GM23338 (cell line): ENCODE data around the gene ITIH4. TPM values are rescaled to one million over a fixed set of nuclear protein-coding genes. Genes with fewer than 3 reads are reported as not detected.

Experiments
- ATAC-seq: fragments of 200-7000 bp; cut with Tn5 transposase; 3 replicates; pipeline ENCODE4 v1.9.1; 2020
- DNase-seq: peaks from one replicate; pipeline ENCODE4 v3.0.0-alpha.2; 2015; ENCODE audit warnings: low spot score
- H2AFZ ChIP-seq: fragments of 200-600 bp; sonication (generic); 2 replicates; pipeline ENCODE4 v1.8.0; 2016; ENCODE audit warnings: antibody characterized with exemption, mild to moderate bottlenecking, moderate library complexity
- H3F3A ChIP-seq: fragments of 200-600 bp; sonication (generic); replicated peaks from 2 replicates; pipeline ENCODE4 v1.8.0; 2017; ENCODE audit warnings: antibody characterized with exemption, mixed run types, low read depth
- H3K27ac ChIP-seq: fragments of 200-600 bp; sonication (generic); 2 replicates; pipeline ENCODE4 v1.6.1; 2016; ENCODE audit warnings: low read depth
- H3K27me3 ChIP-seq: fragments of 200-600 bp; sonication (generic); 2 replicates; pipeline ENCODE4 v1.8.0; 2016; ENCODE audit warnings: mild to moderate bottlenecking, mixed run types, moderate library complexity; ENCODE audit not compliant: insufficient read depth
- H3K36me3 ChIP-seq: fragments of 200-600 bp; sonication (generic); 2 replicates; pipeline ENCODE4 v1.8.0; 2016; ENCODE audit warnings: mild to moderate bottlenecking; ENCODE audit not compliant: insufficient read depth
- H3K4me1 ChIP-seq: fragments of 200-600 bp; sonication (generic); 2 replicates; pipeline ENCODE4 v1.8.0; 2016; ENCODE audit warnings: mild to moderate bottlenecking, moderate library complexity; ENCODE audit not compliant: insufficient read depth
- H3K4me2 ChIP-seq: fragments of 200-600 bp; sonication (generic); 2 replicates; pipeline ENCODE4 v1.7.1; 2017; ENCODE audit warnings: mixed run types
- H3K4me3 ChIP-seq: fragments of 200-600 bp; sonication (generic); 2 replicates; pipeline ENCODE4 v1.6.1; 2016; ENCODE audit warnings: mixed run types
- H3K79me2 ChIP-seq: fragments of 200-600 bp; sonication (generic); replicated peaks from 2 replicates; pipeline ENCODE4 v1.8.0; 2017; ENCODE audit warnings: mild to moderate bottlenecking; ENCODE audit not compliant: insufficient read depth
- H3K9me2 ChIP-seq: fragments of 200-600 bp; sonication (generic); 2 replicates; pipeline ENCODE4 v1.8.0; 2017; ENCODE audit not compliant: insufficient read depth
- H4K20me1 ChIP-seq: fragments of 200-600 bp; sonication (generic); replicated peaks from 2 replicates; pipeline ENCODE4 v1.8.0; 2017; ENCODE audit warnings: mild to moderate bottlenecking; ENCODE audit not compliant: insufficient read depth
- H3K27ac Mint-ChIP-seq: 2 replicates; pipeline ENCODE4 v1.8.0; 2020; ENCODE audit warnings: inconsistent platforms, mild to moderate bottlenecking, moderate library complexity, mixed read lengths
- H3K27me3 Mint-ChIP-seq: 3 replicates; pipeline ENCODE4 v1.8.0; 2022; ENCODE audit warnings: low read depth, mild to moderate bottlenecking, moderate library complexity, mixed read lengths, inconsistent platforms; ENCODE audit not compliant: insufficient read depth, poor library complexity
- H3K36me3 Mint-ChIP-seq: 3 replicates; pipeline ENCODE4 v1.8.0; 2021; ENCODE audit warnings: low read depth, mild to moderate bottlenecking, inconsistent platforms, moderate library complexity, mixed read lengths
- H3K4me1 Mint-ChIP-seq: 3 replicates; pipeline ENCODE4 v1.8.0; 2020; ENCODE audit warnings: mild to moderate bottlenecking, inconsistent platforms, mixed read lengths
- H3K4me3 Mint-ChIP-seq: 3 replicates; pipeline ENCODE4 v1.8.0; 2021; ENCODE audit warnings: moderate library complexity, mild to moderate bottlenecking, inconsistent platforms, mixed read lengths
- H3K9me3 Mint-ChIP-seq: 3 replicates; pipeline ENCODE4 v1.8.0; 2020; ENCODE audit warnings: moderate library complexity, mild to moderate bottlenecking, inconsistent platforms, mixed read lengths
- CREB1 ChIP-seq: fragments of 250-450 bp; sonication (Bioruptor Pico); IDR thresholded peaks from 2 replicates; pipeline ENCODE4 v1.5.0; 2020; ENCODE audit warnings: low read depth, mild to moderate bottlenecking, moderate library complexity
- CTCF ChIP-seq, 2 experiments: fragments of 200-600 bp in 1 of 2; sonication (generic) in 1 of 2; conservative IDR thresholded peaks; 2 replicates each; pipeline versions ENCODE4 v1.5.1 to v1.6.1; 2016 to 2017; ENCODE audit warnings: antibody characterized with exemption in 2 of 2, low read depth in 2 of 2, mild to moderate bottlenecking in 2 of 2, moderate library complexity in 1 of 2
- ETS1 ChIP-seq: IDR thresholded peaks from 2 replicates; pipeline ENCODE4 v1.6.1; 2016; ENCODE audit warnings: antibody characterized with exemption
- EZH2 ChIP-seq: fragments of 200-600 bp; sonication (generic); IDR thresholded peaks from one replicate; pipeline ENCODE4 v1.8.0; 2017; ENCODE audit warnings: antibody characterized with exemption, mild to moderate bottlenecking, low read depth; ENCODE audit not compliant: unreplicated experiment
- EZH2phosphoT487 ChIP-seq: fragments of 200-600 bp; sonication (generic); IDR thresholded peaks from one replicate; pipeline ENCODE4 v1.8.1; 2018; ENCODE audit warnings: antibody characterized with exemption; ENCODE audit not compliant: unreplicated experiment
- JUNB ChIP-seq: IDR thresholded peaks from one replicate; pipeline ENCODE4 v1.6.1; 2016; ENCODE audit warnings: antibody characterized with exemption; ENCODE audit not compliant: unreplicated experiment
- NANOG ChIP-seq: IDR thresholded peaks from 2 replicates; pipeline ENCODE4 v1.6.1; 2016; ENCODE audit warnings: antibody characterized with exemption, borderline replicate concordance
- POLR2AphosphoS5 ChIP-seq: IDR thresholded peaks from 2 replicates; pipeline ENCODE4 v1.6.1; 2016; ENCODE audit warnings: antibody characterized with exemption, low read depth
- REST ChIP-seq: IDR thresholded peaks from one replicate; pipeline ENCODE4 v1.6.1; 2018; ENCODE audit warnings: antibody characterized with exemption; ENCODE audit not compliant: unreplicated experiment
- STAT1 ChIP-seq: IDR thresholded peaks from one replicate; pipeline ENCODE4 v1.6.1; 2016; ENCODE audit warnings: antibody characterized with exemption; ENCODE audit not compliant: unreplicated experiment
- ZNF114 ChIP-seq: fragments of 250-450 bp; sonication (Bioruptor Pico); IDR thresholded peaks from 2 replicates; pipeline ENCODE4 v1.5.0; 2020; ENCODE audit warnings: mild to moderate bottlenecking, moderate library complexity
- ZNF331 ChIP-seq: fragments of 250-450 bp; sonication (Bioruptor Pico); IDR thresholded peaks from 2 replicates; pipeline ENCODE4 v1.5.0; 2020; ENCODE audit warnings: low read depth, mild to moderate bottlenecking, moderate library complexity
- ZNF462 ChIP-seq: fragments of 250-450 bp; sonication (Bioruptor Pico); IDR thresholded peaks from 2 replicates; pipeline ENCODE4 v1.5.0; 2020; ENCODE audit warnings: mild to moderate bottlenecking, moderate library complexity
- polyA plus RNA-seq: library from polyadenylated mRNA; unstranded; fragments of >200 nt; fragmentation: Nextera tagmentation; extraction: Ambion mirVana; gene quantifications from 2 replicates; pipeline ENCODE4 v1.2.1, GENCODE V29; 2016
- total RNA-seq: library from RNA; depleted of rRNA; stranded (reverse); fragments of >200 nt; shearing (Covaris generic); gene quantifications from 2 replicates; pipeline ENCODE4 v1.2.3, GENCODE V29; 2014

ITIH4 gene
- total and polyA plus RNA-seq, 2 experiments from 2014 or later: 0.82 to 1.4 TPM

- Histone ChIP-seq H3K36me3 (no peaks in the 10 kb centered on the region), H3K27me3 (no peaks in the 10 kb centered on the region), H3F3A (no peaks in the 10 kb centered on the region), H3K79me2 (no peaks in the 10 kb centered on the region), H3K4me1 (peaks cover 7% of the 10 kb centered on the region; the same call in 1 of the 2 replicates), H3K4me3 (no peak overlapping the region), H3K9me2 (no peaks in the 10 kb centered on the region), H2AFZ (no peak overlapping the region), H4K20me1 (no peaks in the 10 kb centered on the region), H3K27ac (no peak overlapping the region), H3K4me2 (no peak overlapping the region)
- Mint-ChIP-seq H3K4me3 (no peak overlapping the region), H3K36me3 (peaks cover 4% of the 10 kb centered on the region; the same call in 1 of the 3 replicates), H3K4me1 (peaks cover 19% of the 10 kb centered on the region), H3K9me3 (no peaks in the 10 kb centered on the region; the same call in 1 of the 3 replicates), H3K27me3 (peaks cover 14% of the 10 kb centered on the region), H3K27ac (no peak overlapping the region)
- no peak for TF ChIP-seq ZNF462 (CRISPR knock-in tag)
- TF ChIP-seq ETS1: no peak
- TF ChIP-seq JUNB: no peak
- no peak for TF ChIP-seq NANOG
- no peak for TF ChIP-seq EZH2phosphoT487
- TF ChIP-seq ZNF114 (CRISPR knock-in tag): no peak
- TF ChIP-seq ZNF331 (CRISPR knock-in tag): no peak
- TF ChIP-seq REST: no peak
- TF ChIP-seq CREB1 (CRISPR knock-in tag): no peak
- TF ChIP-seq STAT1: no peak
- no peak for TF ChIP-seq POLR2AphosphoS5
- TF ChIP-seq CTCF (conservative IDR thresholded peaks at IDR 0.05; ENCODE audit: low read depth in 2 of 2): no peak
- no peak for TF ChIP-seq EZH2
- DNase-seq: no peak
- no peak for ATAC-seq
These were observed 8.1 kb downstream of the ITIH4 start for GRCh38 chr3:52822363-52822762.
